SK-N-SH (cell line): ENCODE results near the gene RAI1. TPM values are rescaled to one million over a fixed set of nuclear protein-coding genes. Genes with fewer than 3 reads are reported as not detected.

ENCODE experiments used
- CTCF ChIA-PET: fragments of 300-600, 350-600 bp; formaldehyde crosslinking; extraction: SDS; loops from one replicate; lab custom pipeline; 2021; lab: Yijun Ruan, JAX
- POLR2A ChIA-PET: fragments of 350-600 bp; sonication (Branson Sonifier 250); formaldehyde crosslinking; extraction: SDS; loops from one replicate; lab custom pipeline; 2020; ENCODE audit warnings: antibody characterized with exemption, inconsistent platforms; lab: Yijun Ruan, JAX
- DNase-seq: peaks from one replicate; pipeline ENCODE4 v3.0.0; 2012
- H2AFZ ChIP-seq: fragments of 200-600 bp; sonication (generic); 2 replicates; pipeline ENCODE4 v1.8.1; 2016; ENCODE audit warnings: antibody characterized with exemption, mild to moderate bottlenecking, low read depth
- H3F3A ChIP-seq: fragments of 200-600 bp; sonication (generic); replicated peaks from 2 replicates; pipeline ENCODE3; 2016; ENCODE audit warnings: antibody characterized with exemption, mild to moderate bottlenecking; ENCODE audit not compliant: insufficient read depth
- H3K27ac ChIP-seq, 2 experiments: fragments of 200-500 bp in 1 of 2; fragments of 200-600 bp in 1 of 2; sonication (Bioruptor generic) in 1 of 2; sonication (generic), shearing (Covaris generic) in 1 of 2; 2 replicates each; pipeline versions ENCODE4 v1.5.1 to v1.6.1; 2014 to 2016; ENCODE audit warnings: low read depth in 2 of 2, inconsistent platforms in 1 of 2, low read length in 1 of 2, mild to moderate bottlenecking in 1 of 2, mixed read lengths in 1 of 2
- H3K27me3 ChIP-seq: fragments of 200-600 bp; sonication (generic), shearing (Covaris generic); 2 replicates; pipeline ENCODE4 v1.6.1; 2016; ENCODE audit warnings: mixed run types; ENCODE audit not compliant: insufficient read depth
- H3K36me3 ChIP-seq, 2 experiments: fragments of 200-500 bp in 1 of 2; fragments of 200-600 bp in 1 of 2; sonication (Bioruptor generic) in 1 of 2; sonication (generic) in 1 of 2; replicated peaks in 1 of 2; 2 replicates each; pipeline versions ENCODE3 to v1.5.1; 2014 to 2016; ENCODE audit warnings: low read length in 1 of 2, mild to moderate bottlenecking in 1 of 2; ENCODE audit not compliant: insufficient read depth in 2 of 2, control insufficient read depth in 1 of 2
- H3K4me1 ChIP-seq, 2 experiments: fragments of 200-500 bp in 1 of 2; fragments of 200-600 bp in 1 of 2; sonication (Bioruptor generic) in 1 of 2; sonication (generic), shearing (Covaris generic) in 1 of 2; 2 replicates each; pipeline versions ENCODE4 v1.5.1 to v1.6.1; 2014 to 2016; ENCODE audit warnings: low read depth in 1 of 2, low read length in 1 of 2, mixed run types in 1 of 2; ENCODE audit not compliant: insufficient read depth in 2 of 2, control insufficient read depth in 1 of 2
- H3K4me2 ChIP-seq: fragments of 200-600 bp; sonication (generic), shearing (Covaris generic); 2 replicates; pipeline ENCODE4 v1.6.1; 2017; ENCODE audit warnings: mixed run types
- H3K4me3 ChIP-seq, 2 experiments: fragments of 200-500 bp in 1 of 2; fragments of 200-600 bp in 1 of 2; sonication (Bioruptor generic) in 1 of 2; sonication (generic), shearing (Covaris generic) in 1 of 2; 2 replicates each; pipeline versions ENCODE4 v1.5.1 to v1.8.1; 2014 to 2016; ENCODE audit warnings: low read depth in 2 of 2, inconsistent platforms in 1 of 2, low read length in 1 of 2, mild to moderate bottlenecking in 1 of 2, mixed read lengths in 1 of 2, moderate library complexity in 1 of 2
- H3K79me2 ChIP-seq: fragments of 200-600 bp; sonication (generic); 2 replicates; pipeline ENCODE4 v1.8.1; 2017; ENCODE audit warnings: mild to moderate bottlenecking; ENCODE audit not compliant: insufficient read depth
- H3K9ac ChIP-seq: fragments of 200-600 bp; sonication (generic); 2 replicates; pipeline ENCODE4 v1.6.1; 2017; ENCODE audit warnings: mixed run types
- H3K9me2 ChIP-seq: fragments of 200-600 bp; sonication (generic); 2 replicates; pipeline ENCODE4 v1.6.1; 2017; ENCODE audit warnings: mixed run types
- H3K9me3 ChIP-seq: fragments of 200-600 bp; sonication (generic); 2 replicates; pipeline ENCODE4 v1.6.1; 2017; ENCODE audit warnings: mixed run types, mild to moderate bottlenecking, moderate library complexity
- H4K20me1 ChIP-seq: fragments of 200-600 bp; sonication (generic); 2 replicates; pipeline ENCODE4 v1.6.1; 2017; ENCODE audit warnings: mild to moderate bottlenecking, mixed run types; ENCODE audit not compliant: insufficient read depth
- CHD2 ChIP-seq: fragments of 150-350 bp; IDR thresholded peaks from 2 replicates; pipeline ENCODE4 v1.6.1; 2018; ENCODE audit warnings: low read length; ENCODE audit not compliant: partially characterized antibody
- EZH2phosphoT487 ChIP-seq: fragments of 200-600 bp; sonication (generic); IDR thresholded peaks from 2 replicates; pipeline ENCODE4 v1.6.1; 2017; ENCODE audit warnings: low read depth, mixed run types, mild to moderate bottlenecking, antibody characterized with exemption, moderate library complexity, borderline replicate concordance
- FOXJ3 ChIP-seq: sonication (generic); formaldehyde crosslinking; IDR thresholded peaks from 2 replicates; pipeline ENCODE4 v1.5.1; 2020; ENCODE audit warnings: mild to moderate bottlenecking, missing genetic modification reagents
- FOXM1 ChIP-seq: IDR thresholded peaks from 2 replicates; pipeline ENCODE4 v1.4.0; 2012; ENCODE audit warnings: low read depth, mild to moderate bottlenecking
- IRF3 ChIP-seq: fragments of 150-350 bp; IDR thresholded peaks from 2 replicates; pipeline ENCODE4 v1.6.1; 2016; ENCODE audit warnings: mild to moderate bottlenecking, low read depth, low read length
- MAX ChIP-seq: IDR thresholded peaks from 2 replicates; pipeline ENCODE4 v1.4.0; 2012; ENCODE audit warnings: low read depth
- NFIC ChIP-seq: IDR thresholded peaks from 2 replicates; pipeline ENCODE4 v1.4.0; 2012; ENCODE audit warnings: borderline replicate concordance
- PBX3 ChIP-seq: IDR thresholded peaks from 2 replicates; pipeline ENCODE4; 2012
- REST ChIP-seq: IDR thresholded peaks from 2 replicates; pipeline ENCODE4 v1.6.1; 2012; ENCODE audit warnings: mild to moderate bottlenecking, low read depth, low read length, moderate library complexity
- RFX5 ChIP-seq: IDR thresholded peaks from 2 replicates; pipeline ENCODE4 v1.6.1; 2012; ENCODE audit warnings: mild to moderate bottlenecking, improper control_type of control experiment, low read length
- SIN3A ChIP-seq: IDR thresholded peaks from 2 replicates; pipeline ENCODE4 v1.6.1; 2012; ENCODE audit warnings: low read depth, mild to moderate bottlenecking, low read length, moderate library complexity, borderline replicate concordance
- SMC3 ChIP-seq: IDR thresholded peaks from 2 replicates; pipeline ENCODE4 v1.6.1; 2012; ENCODE audit warnings: low read depth, low read length, improper control_type of control experiment
- USF1 ChIP-seq: IDR thresholded peaks from 2 replicates; pipeline ENCODE4 v1.4.0; 2012; ENCODE audit warnings: low read depth, borderline replicate concordance
- YY1 ChIP-seq: IDR thresholded peaks from 2 replicates; pipeline ENCODE4 v1.4.0; 2012; ENCODE audit warnings: low read depth, mild to moderate bottlenecking
- ZBTB33 ChIP-seq: IDR thresholded peaks from 2 replicates; pipeline ENCODE4 v1.4.0; 2012; ENCODE audit warnings: low read depth, borderline replicate concordance
- WGBS: methylation state at CpG from one replicate; pipeline ENCODE4 v1.1.6; 2017; ENCODE audit warnings: low lambda C conversion rate; 5-methylcytosine and 5-hydroxymethylcytosine counted together
- polyA plus RNA-seq, 3 experiments: library from polyadenylated mRNA; depleted of rRNA; stranded (reverse); fragments of >200 nt; gene quantifications; 2 replicates each; pipeline ENCODE4 v1.2.3, GENCODE V29; 2012

RAI1 gene
- polyA plus RNA-seq, 1 of the 3 experiments (the other 2 are of a cell fraction): 4.7 TPM

GRCh38 chr17:17765359-17766076, 84.3 kb downstream of the RAI1 start:
- no peaks in the 10 kb centered on the region for H3K9me2 ChIP-seq
- CTCF ChIA-PET: interaction anchor here (1.5 kb wide), 1 partner anchor 26 kb away, joined by 3 read pairs; no protein-coding TSS in a partner anchor
- H3F3A ChIP-seq: no peaks in the 10 kb centered on the region
- no peaks in the 10 kb centered on the region for H3K27me3 ChIP-seq
- WGBS: 78% methylated on average over 11 of the region's 14 CpGs
- DNase-seq: no peak
- H3K4me1 ChIP-seq: peaks cover 20 to 57% of the 10 kb centered on the region in 2 experiments; a peak in 2 of 4 replicates
- H3K4me2 ChIP-seq: no peak overlapping the region
- TF ChIP-seq RFX5 (no peak), FOXJ3 (no peak), FOXM1 (no peak), USF1 (no peak), IRF3 (no peak), MAX (no peak), EZH2phosphoT487 (no peak)
- TF ChIP-seq, all 33 proteins: peak for 0
- peaks cover 78% of the 10 kb centered on the region for H4K20me1 ChIP-seq
- no peak overlapping the region for H3K9ac ChIP-seq
- no peak overlapping the region for H2AFZ ChIP-seq
- no peaks in the 10 kb centered on the region for H3K9me3 ChIP-seq
- H3K36me3 ChIP-seq: no peaks in the 10 kb centered on the region
- peak overlapping the region in 1 of 2 experiments; percentile 73; a peak in 2 of 4 replicates for H3K27ac ChIP-seq
- peaks cover 35% of the 10 kb centered on the region; the same call in 1 of the 2 replicates for H3K79me2 ChIP-seq
- no peak overlapping the region for H3K4me3 ChIP-seq
- POLR2A ChIA-PET: no interaction called here

- Histone ChIP-seq H3K79me2 (peaks cover 35% of the 10 kb centered on the region; the same call in 1 of the 2 replicates), H2AFZ (no peak overlapping the region), H3F3A (no peaks in the 10 kb centered on the region), H3K9me3 (no peaks in the 10 kb centered on the region), H3K4me2 (no peak overlapping the region), H3K4me3 (no peak overlapping the region), H4K20me1 (peaks cover 76% of the 10 kb centered on the region), H3K27ac (peak overlapping the region in 1 of 2 experiments; percentile 73; a peak in 2 of 4 replicates), H3K27me3 (no peaks in the 10 kb centered on the region), H3K4me1 (peaks cover 20 to 62% of the 10 kb centered on the region in 2 experiments; a peak in 2 of 4 replicates), H3K36me3 (no peaks in the 10 kb centered on the region), H3K9ac (no peak overlapping the region), H3K9me2 (no peaks in the 10 kb centered on the region)
- no peak for DNase-seq
- WGBS: 95% methylated on average over 19 of the region's 20 CpGs
- TF ChIP-seq CHD2 (no peak), SIN3A (no peak), RFX5 (no peak), ZBTB33 (no peak), SMC3 (no peak), YY1 (no peak), REST (no peak), PBX3 (no peak), NFIC (no peak), EZH2phosphoT487 (no peak), FOXJ3 (no peak)
- CTCF ChIA-PET: interaction anchor here (0.7 to 1.9 kb wide), 4 partner anchors 11 to 153 kb away, joined by 3 to 4 read pairs (median 3); no protein-coding TSS in a partner anchor
- POLR2A ChIA-PET: no interaction called here
Observed at GRCh38 chr17:17766077-17766743, 85.0 kb downstream of the RAI1 start.
